H1 (cell line): Measurements from ENCODE around the gene MTCL3.

Experiments
- PHF8 ChIP-seq: fragments of 200-600 bp; sonication (generic); conservative IDR thresholded peaks from 2 replicates; pipeline ENCODE4 v1.7.1; 2012; ENCODE audit warnings: low read depth, mild to moderate bottlenecking, inconsistent platforms, low read length, moderate library complexity
- TAF1 ChIP-seq: IDR thresholded peaks from 2 replicates; pipeline ENCODE4 v1.6.1; 2011; ENCODE audit warnings: mild to moderate bottlenecking, low read depth, low read length
- TF ChIP-seq, protein P1 (sequence below): fragments of 300-600 bp; sonication (generic); IDR thresholded peaks from 2 replicates; pipeline ENCODE4 v1.7.1; 2012; ENCODE audit warnings: low read length, moderate library complexity, mild to moderate bottlenecking, inconsistent platforms; ENCODE audit not compliant: insufficient replicate concordance
- TF ChIP-seq, protein P2 (sequence below): IDR thresholded peaks from 2 replicates; pipeline ENCODE4 v1.6.1; 2012; ENCODE audit warnings: low read length, inconsistent platforms
- TF ChIP-seq, protein P3 (sequence below): IDR thresholded peaks from 2 replicates; pipeline ENCODE4 v1.6.1; 2012; ENCODE audit warnings: inconsistent platforms

The MTCL3 gene

DNA sequence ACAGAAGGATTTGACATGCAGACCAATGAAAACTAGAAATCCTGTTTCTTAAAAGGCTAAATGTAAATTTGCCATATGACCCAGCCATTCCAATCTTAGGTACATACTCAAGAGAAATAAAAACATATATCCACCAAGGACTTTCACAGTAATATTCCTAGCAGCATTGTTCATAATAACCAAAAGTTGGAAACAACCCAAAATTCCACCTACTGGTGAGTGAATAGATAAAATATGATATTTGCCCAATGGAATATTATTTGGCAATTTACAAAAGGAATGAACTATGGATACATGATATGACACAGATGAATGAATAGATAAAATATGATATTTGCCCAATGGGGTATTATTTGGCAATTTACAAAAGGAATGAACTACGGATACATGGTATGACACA lies 22.7 kb downstream of the MTCL3 start (continued):
- TF ChIP-seq, protein P1, sequence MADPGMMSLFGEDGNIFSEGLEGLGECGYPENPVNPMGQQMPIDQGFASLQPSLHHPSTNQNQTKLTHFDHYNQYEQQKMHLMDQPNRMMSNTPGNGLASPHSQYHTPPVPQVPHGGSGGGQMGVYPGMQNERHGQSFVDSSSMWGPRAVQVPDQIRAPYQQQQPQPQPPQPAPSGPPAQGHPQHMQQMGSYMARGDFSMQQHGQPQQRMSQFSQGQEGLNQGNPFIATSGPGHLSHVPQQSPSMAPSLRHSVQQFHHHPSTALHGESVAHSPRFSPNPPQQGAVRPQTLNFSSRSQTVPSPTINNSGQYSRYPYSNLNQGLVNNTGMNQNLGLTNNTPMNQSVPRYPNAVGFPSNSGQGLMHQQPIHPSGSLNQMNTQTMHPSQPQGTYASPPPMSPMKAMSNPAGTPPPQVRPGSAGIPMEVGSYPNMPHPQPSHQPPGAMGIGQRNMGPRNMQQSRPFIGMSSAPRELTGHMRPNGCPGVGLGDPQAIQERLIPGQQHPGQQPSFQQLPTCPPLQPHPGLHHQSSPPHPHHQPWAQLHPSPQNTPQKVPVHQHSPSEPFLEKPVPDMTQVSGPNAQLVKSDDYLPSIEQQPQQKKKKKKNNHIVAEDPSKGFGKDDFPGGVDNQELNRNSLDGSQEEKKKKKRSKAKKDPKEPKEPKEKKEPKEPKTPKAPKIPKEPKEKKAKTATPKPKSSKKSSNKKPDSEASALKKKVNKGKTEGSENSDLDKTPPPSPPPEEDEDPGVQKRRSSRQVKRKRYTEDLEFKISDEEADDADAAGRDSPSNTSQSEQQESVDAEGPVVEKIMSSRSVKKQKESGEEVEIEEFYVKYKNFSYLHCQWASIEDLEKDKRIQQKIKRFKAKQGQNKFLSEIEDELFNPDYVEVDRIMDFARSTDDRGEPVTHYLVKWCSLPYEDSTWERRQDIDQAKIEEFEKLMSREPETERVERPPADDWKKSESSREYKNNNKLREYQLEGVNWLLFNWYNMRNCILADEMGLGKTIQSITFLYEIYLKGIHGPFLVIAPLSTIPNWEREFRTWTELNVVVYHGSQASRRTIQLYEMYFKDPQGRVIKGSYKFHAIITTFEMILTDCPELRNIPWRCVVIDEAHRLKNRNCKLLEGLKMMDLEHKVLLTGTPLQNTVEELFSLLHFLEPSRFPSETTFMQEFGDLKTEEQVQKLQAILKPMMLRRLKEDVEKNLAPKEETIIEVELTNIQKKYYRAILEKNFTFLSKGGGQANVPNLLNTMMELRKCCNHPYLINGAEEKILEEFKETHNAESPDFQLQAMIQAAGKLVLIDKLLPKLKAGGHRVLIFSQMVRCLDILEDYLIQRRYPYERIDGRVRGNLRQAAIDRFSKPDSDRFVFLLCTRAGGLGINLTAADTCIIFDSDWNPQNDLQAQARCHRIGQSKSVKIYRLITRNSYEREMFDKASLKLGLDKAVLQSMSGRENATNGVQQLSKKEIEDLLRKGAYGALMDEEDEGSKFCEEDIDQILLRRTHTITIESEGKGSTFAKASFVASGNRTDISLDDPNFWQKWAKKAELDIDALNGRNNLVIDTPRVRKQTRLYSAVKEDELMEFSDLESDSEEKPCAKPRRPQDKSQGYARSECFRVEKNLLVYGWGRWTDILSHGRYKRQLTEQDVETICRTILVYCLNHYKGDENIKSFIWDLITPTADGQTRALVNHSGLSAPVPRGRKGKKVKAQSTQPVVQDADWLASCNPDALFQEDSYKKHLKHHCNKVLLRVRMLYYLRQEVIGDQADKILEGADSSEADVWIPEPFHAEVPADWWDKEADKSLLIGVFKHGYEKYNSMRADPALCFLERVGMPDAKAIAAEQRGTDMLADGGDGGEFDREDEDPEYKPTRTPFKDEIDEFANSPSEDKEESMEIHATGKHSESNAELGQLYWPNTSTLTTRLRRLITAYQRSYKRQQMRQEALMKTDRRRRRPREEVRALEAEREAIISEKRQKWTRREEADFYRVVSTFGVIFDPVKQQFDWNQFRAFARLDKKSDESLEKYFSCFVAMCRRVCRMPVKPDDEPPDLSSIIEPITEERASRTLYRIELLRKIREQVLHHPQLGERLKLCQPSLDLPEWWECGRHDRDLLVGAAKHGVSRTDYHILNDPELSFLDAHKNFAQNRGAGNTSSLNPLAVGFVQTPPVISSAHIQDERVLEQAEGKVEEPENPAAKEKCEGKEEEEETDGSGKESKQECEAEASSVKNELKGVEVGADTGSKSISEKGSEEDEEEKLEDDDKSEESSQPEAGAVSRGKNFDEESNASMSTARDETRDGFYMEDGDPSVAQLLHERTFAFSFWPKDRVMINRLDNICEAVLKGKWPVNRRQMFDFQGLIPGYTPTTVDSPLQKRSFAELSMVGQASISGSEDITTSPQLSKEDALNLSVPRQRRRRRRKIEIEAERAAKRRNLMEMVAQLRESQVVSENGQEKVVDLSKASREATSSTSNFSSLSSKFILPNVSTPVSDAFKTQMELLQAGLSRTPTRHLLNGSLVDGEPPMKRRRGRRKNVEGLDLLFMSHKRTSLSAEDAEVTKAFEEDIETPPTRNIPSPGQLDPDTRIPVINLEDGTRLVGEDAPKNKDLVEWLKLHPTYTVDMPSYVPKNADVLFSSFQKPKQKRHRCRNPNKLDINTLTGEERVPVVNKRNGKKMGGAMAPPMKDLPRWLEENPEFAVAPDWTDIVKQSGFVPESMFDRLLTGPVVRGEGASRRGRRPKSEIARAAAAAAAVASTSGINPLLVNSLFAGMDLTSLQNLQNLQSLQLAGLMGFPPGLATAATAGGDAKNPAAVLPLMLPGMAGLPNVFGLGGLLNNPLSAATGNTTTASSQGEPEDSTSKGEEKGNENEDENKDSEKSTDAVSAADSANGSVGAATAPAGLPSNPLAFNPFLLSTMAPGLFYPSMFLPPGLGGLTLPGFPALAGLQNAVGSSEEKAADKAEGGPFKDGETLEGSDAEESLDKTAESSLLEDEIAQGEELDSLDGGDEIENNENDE: no peak
- TF ChIP-seq TAF1 (no peak), PHF8 (no peak)
- TF ChIP-seq, protein P2, sequence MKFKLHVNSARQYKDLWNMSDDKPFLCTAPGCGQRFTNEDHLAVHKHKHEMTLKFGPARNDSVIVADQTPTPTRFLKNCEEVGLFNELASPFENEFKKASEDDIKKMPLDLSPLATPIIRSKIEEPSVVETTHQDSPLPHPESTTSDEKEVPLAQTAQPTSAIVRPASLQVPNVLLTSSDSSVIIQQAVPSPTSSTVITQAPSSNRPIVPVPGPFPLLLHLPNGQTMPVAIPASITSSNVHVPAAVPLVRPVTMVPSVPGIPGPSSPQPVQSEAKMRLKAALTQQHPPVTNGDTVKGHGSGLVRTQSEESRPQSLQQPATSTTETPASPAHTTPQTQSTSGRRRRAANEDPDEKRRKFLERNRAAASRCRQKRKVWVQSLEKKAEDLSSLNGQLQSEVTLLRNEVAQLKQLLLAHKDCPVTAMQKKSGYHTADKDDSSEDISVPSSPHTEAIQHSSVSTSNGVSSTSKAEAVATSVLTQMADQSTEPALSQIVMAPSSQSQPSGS: no peak
- TF ChIP-seq, protein P3, sequence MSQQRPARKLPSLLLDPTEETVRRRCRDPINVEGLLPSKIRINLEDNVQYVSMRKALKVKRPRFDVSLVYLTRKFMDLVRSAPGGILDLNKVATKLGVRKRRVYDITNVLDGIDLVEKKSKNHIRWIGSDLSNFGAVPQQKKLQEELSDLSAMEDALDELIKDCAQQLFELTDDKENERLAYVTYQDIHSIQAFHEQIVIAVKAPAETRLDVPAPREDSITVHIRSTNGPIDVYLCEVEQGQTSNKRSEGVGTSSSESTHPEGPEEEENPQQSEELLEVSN: no peak
